Hepatocyte (in vitro differentiated cells): ENCODE results near the gene IKZF2.

Experiments used
- EZH2phosphoT487 ChIP-seq: fragments of 200-600 bp; sonication (generic); IDR thresholded peaks from one replicate; pipeline ENCODE4 v1.6.1; 2018; ENCODE audit warnings: antibody characterized with exemption, mild to moderate bottlenecking, low read depth, moderate library complexity; ENCODE audit not compliant: unreplicated experiment, severe bottlenecking
- TF ChIP-seq, protein P1 (sequence below): fragments of 200-600 bp; sonication (generic); IDR thresholded peaks from 2 replicates; pipeline ENCODE4 v1.5.1; 2016; ENCODE audit warnings: antibody characterized with exemption, mild to moderate bottlenecking; ENCODE audit not compliant: poor library complexity

DNA sequence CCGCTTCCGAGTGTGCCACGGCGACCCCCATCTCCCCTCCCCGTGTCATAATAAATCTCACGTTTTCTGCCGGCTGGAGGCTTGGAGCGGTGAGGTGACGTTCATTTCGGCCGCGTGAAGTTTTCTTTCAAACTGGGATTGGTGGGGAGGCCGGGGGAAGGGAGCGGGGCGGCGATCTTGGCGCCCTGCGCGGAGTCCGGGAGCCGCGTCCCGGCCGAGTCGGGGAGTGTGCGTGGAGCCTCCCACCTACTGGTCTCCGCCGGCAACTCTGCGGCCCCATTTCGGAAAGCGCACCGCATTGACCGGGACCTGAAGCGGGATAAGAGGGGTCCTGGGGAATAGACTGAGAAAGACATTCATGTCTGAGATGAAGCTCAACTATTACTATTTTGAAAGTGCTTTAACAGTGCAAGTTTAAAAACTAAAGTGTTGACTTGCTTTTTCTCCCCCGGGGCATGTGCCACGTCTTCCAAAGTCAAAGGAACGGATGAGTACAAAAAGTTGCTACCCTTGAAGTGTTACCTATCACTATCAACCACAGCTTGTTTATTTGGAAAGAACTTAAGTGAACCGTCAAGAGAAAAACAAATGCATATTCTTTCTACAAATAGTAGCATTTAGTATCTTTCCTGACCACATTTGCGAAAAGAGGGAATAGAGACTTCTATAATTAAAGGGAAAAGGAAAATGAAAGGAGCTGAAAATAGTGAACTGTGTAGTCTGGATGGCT is 818 bp upstream of the IKZF2 start:
- TF ChIP-seq, protein P1, sequence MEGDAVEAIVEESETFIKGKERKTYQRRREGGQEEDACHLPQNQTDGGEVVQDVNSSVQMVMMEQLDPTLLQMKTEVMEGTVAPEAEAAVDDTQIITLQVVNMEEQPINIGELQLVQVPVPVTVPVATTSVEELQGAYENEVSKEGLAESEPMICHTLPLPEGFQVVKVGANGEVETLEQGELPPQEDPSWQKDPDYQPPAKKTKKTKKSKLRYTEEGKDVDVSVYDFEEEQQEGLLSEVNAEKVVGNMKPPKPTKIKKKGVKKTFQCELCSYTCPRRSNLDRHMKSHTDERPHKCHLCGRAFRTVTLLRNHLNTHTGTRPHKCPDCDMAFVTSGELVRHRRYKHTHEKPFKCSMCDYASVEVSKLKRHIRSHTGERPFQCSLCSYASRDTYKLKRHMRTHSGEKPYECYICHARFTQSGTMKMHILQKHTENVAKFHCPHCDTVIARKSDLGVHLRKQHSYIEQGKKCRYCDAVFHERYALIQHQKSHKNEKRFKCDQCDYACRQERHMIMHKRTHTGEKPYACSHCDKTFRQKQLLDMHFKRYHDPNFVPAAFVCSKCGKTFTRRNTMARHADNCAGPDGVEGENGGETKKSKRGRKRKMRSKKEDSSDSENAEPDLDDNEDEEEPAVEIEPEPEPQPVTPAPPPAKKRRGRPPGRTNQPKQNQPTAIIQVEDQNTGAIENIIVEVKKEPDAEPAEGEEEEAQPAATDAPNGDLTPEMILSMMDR: peak; percentile 45
- no peak for TF ChIP-seq EZH2phosphoT487
